HepG2 (cell line): Measurements from ENCODE around the gene ITPR1. TPM values are rescaled to one million over a fixed set of nuclear protein-coding genes. Genes with fewer than 3 reads are reported as not detected.

Experiments
- CENPX ChIP-seq: sonication (generic); formaldehyde crosslinking; IDR thresholded peaks from 2 replicates; pipeline ENCODE4 v1.9.0; 2021; ENCODE audit warnings: mild to moderate bottlenecking, missing genetic modification reagents, moderate library complexity
- CREM ChIP-seq, 2 experiments: sonication (generic) in 1 of 2; formaldehyde crosslinking in 1 of 2; IDR thresholded peaks; 2 replicates each; pipeline versions ENCODE4 v1.4.0 to v1.6.1; 2016 to 2020; ENCODE audit warnings: antibody characterized with exemption in 1 of 2, mild to moderate bottlenecking in 1 of 2, missing genetic modification reagents in 1 of 2
- ELF3 ChIP-seq: IDR thresholded peaks from 2 replicates; pipeline ENCODE4 v1.6.1; 2016; ENCODE audit warnings: missing genetic modification reagents, missing compliant biosample characterization
- GABPB1 ChIP-seq: IDR thresholded peaks from 2 replicates; pipeline ENCODE4 v1.6.1; 2016; ENCODE audit warnings: mild to moderate bottlenecking, missing genetic modification reagents, moderate library complexity, missing compliant biosample characterization
- GATA4 ChIP-seq: sonication (generic); IDR thresholded peaks from 2 replicates; pipeline ENCODE4 v1.6.1; 2016; ENCODE audit warnings: antibody characterized with exemption, low read depth, borderline replicate concordance
- GATAD2A ChIP-seq: IDR thresholded peaks from 2 replicates; pipeline ENCODE4 v1.6.1; 2016
- GMEB2 ChIP-seq: IDR thresholded peaks from 2 replicates; pipeline ENCODE4 v1.6.1; 2016; ENCODE audit warnings: missing biosample characterization, missing genetic modification reagents, low read depth
- HDAC2 ChIP-seq: sonication (generic); formaldehyde crosslinking; IDR thresholded peaks from 2 replicates; pipeline ENCODE4 v1.4.0; 2020; ENCODE audit warnings: missing genetic modification reagents
- KLF11 ChIP-seq: IDR thresholded peaks from 2 replicates; pipeline ENCODE4 v1.6.1; 2016; ENCODE audit warnings: missing compliant biosample characterization
- MIER2 ChIP-seq: IDR thresholded peaks from 2 replicates; pipeline ENCODE4 v1.6.1; 2016; ENCODE audit warnings: missing biosample characterization, missing genetic modification reagents
- NFYC ChIP-seq: IDR thresholded peaks from 2 replicates; pipeline ENCODE4 v1.6.1; 2016; ENCODE audit warnings: missing genetic modification reagents, missing compliant biosample characterization
- POGZ ChIP-seq: sonication (generic); formaldehyde crosslinking; IDR thresholded peaks from 2 replicates; pipeline ENCODE4 v1.4.0; 2020; ENCODE audit warnings: mild to moderate bottlenecking, missing genetic modification reagents
- RBM39 ChIP-seq: fragments of 200-400 bp; formaldehyde crosslinking; IDR thresholded peaks from one replicate; pipeline ENCODE4 v1.6.1; 2018; ENCODE audit warnings: antibody characterized with exemption, mild to moderate bottlenecking, low read depth, low read length; ENCODE audit not compliant: poor library complexity, severe bottlenecking
- RFXAP ChIP-seq: sonication (generic); formaldehyde crosslinking; IDR thresholded peaks from 2 replicates; pipeline ENCODE4 v1.4.0; 2020; ENCODE audit warnings: missing genetic modification reagents, borderline replicate concordance
- SETDB1 ChIP-seq: sonication (generic); formaldehyde crosslinking; IDR thresholded peaks from 2 replicates; pipeline ENCODE4 v1.5.1; 2020; ENCODE audit warnings: missing genetic modification reagents, mild to moderate bottlenecking, borderline replicate concordance
- SNAPC2 ChIP-seq: sonication (generic); formaldehyde crosslinking; IDR thresholded peaks from 2 replicates; pipeline ENCODE4 v1.8.1; 2022; ENCODE audit warnings: mild to moderate bottlenecking, missing genetic modification reagents
- ZMYM3 ChIP-seq: sonication (generic); formaldehyde crosslinking; IDR thresholded peaks from 2 replicates; pipeline ENCODE4 v1.5.1; 2020; ENCODE audit warnings: mild to moderate bottlenecking, missing genetic modification reagents
- ZNF281 ChIP-seq: sonication (generic); formaldehyde crosslinking; IDR thresholded peaks from 2 replicates; pipeline ENCODE4 v1.4.0; 2020; ENCODE audit warnings: missing genetic modification reagents, borderline replicate concordance
- ZNF292 ChIP-seq: sonication (generic); formaldehyde crosslinking; IDR thresholded peaks from 2 replicates; pipeline ENCODE4 v1.8.1; 2022; ENCODE audit warnings: mild to moderate bottlenecking, low read depth, missing genetic modification reagents, borderline replicate concordance
- ZNF546 ChIP-seq: sonication (generic); formaldehyde crosslinking; conservative IDR thresholded peaks from 2 replicates; pipeline ENCODE4 v1.8.1; 2023; ENCODE audit warnings: mild to moderate bottlenecking, missing genetic modification reagents
- ZNF567 ChIP-seq: sonication (generic); formaldehyde crosslinking; IDR thresholded peaks from 2 replicates; pipeline ENCODE4 v1.8.1; 2023; ENCODE audit warnings: mild to moderate bottlenecking, missing genetic modification reagents, borderline replicate concordance
- polyA plus RNA-seq, 8 experiments: library from polyadenylated mRNA; depleted of rRNA in 3 of 8; stranded (reverse) in 7 of 8; unstranded in 1 of 8; fragments of >200 nt; fragmentation: Illumina TruSeq in 4 of 8; extraction: Trizol in 4 of 8; gene quantifications; 2 replicates each; pipeline versions ENCODE4 v1.2.1 to v1.2.3, GENCODE V29; 2011 to 2016; ENCODE audit warnings: low read depth in 4 of 8, missing spikeins in 1 of 8, mixed read lengths in 1 of 8; ENCODE audit not compliant: insufficient read depth in 1 of 8
- total RNA-seq, 5 experiments: library from RNA; depleted of rRNA; stranded (reverse); fragments of >200 nt; fragmentation: Illumina TruSeq; extraction: Trizol; gene quantifications; 2 replicates each; pipeline ENCODE4 v1.2.3, GENCODE V29; 2016; ENCODE audit warnings: low read depth in 1 of 5
- TF ChIP-seq, protein P1 (sequence below): sonication (generic); formaldehyde crosslinking; IDR thresholded peaks from 2 replicates; pipeline ENCODE4 v1.9.0; 2021; ENCODE audit warnings: missing genetic modification reagents, borderline replicate concordance
- TF ChIP-seq, protein P2 (sequence below): IDR thresholded peaks from 2 replicates; pipeline ENCODE4 v1.6.1; 2016; ENCODE audit warnings: low read depth, borderline replicate concordance

The ITPR1 gene
- total and polyA plus RNA-seq, 2 of the 13 experiments (the other 11 are each of a cell fraction or from before 2014, with no cell fraction given): 10.0 to 11.4 TPM

- no peak for TF ChIP-seq ZNF281 (CRISPR knock-in tag)
- no peak for TF ChIP-seq SNAPC2 (CRISPR knock-in tag)
- peak; percentile 50; the same call in 1 of the 2 replicates for TF ChIP-seq GATA4
- TF ChIP-seq KLF11 (CRISPR knock-in tag): no peak
- TF ChIP-seq ZNF546 (CRISPR knock-in tag): no peak
- TF ChIP-seq GMEB2 (CRISPR knock-in tag): no peak
- TF ChIP-seq ZMYM3 (CRISPR knock-in tag): 0 out of 2 replicates have a peak, but pooled peaks have one; percentile 18
- 0 out of 2 replicates have a peak, but pooled peaks have one; percentile 30 for TF ChIP-seq HDAC2 (CRISPR knock-in tag)
- no peak for TF ChIP-seq NFYC
- TF ChIP-seq SETDB1 (CRISPR knock-in tag): no peak
- TF ChIP-seq ELF3 (CRISPR knock-in tag): peak; percentile 46; the same call in 1 of the 2 replicates
- TF ChIP-seq CREM (IDR thresholded peaks at IDR 0.05): peak; percentile 30; the same call in 1 of the 2 replicates
- no peak for TF ChIP-seq CREM (CRISPR knock-in tag; IDR thresholded peaks at IDR 0.05)
- TF ChIP-seq ZNF292 (CRISPR knock-in tag): peak; percentile 65; the same call in 1 of the 2 replicates
- TF ChIP-seq POGZ (CRISPR knock-in tag): 0 out of 2 replicates have a peak, but pooled peaks have one; percentile 36
- TF ChIP-seq ZNF567: no peak
- TF ChIP-seq, protein P1, sequence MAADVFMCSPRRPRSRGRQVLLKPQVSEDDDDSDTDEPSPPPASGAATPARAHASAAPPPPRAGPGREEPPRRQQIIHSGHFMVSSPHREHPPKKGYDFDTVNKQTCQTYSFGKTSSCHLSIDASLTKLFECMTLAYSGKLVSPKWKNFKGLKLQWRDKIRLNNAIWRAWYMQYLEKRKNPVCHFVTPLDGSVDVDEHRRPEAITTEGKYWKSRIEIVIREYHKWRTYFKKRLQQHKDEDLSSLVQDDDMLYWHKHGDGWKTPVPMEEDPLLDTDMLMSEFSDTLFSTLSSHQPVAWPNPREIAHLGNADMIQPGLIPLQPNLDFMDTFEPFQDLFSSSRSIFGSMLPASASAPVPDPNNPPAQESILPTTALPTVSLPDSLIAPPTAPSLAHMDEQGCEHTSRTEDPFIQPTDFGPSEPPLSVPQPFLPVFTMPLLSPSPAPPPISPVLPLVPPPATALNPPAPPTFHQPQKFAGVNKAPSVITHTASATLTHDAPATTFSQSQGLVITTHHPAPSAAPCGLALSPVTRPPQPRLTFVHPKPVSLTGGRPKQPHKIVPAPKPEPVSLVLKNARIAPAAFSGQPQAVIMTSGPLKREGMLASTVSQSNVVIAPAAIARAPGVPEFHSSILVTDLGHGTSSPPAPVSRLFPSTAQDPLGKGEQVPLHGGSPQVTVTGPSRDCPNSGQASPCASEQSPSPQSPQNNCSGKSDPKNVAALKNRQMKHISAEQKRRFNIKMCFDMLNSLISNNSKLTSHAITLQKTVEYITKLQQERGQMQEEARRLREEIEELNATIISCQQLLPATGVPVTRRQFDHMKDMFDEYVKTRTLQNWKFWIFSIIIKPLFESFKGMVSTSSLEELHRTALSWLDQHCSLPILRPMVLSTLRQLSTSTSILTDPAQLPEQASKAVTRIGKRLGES (CRISPR knock-in tag): no peak
- no peak for TF ChIP-seq CENPX
- TF ChIP-seq RBM39: no peak
- TF ChIP-seq GABPB1: peak; percentile 60
- TF ChIP-seq GATAD2A (CRISPR knock-in tag): peak; percentile 36; the same call in 1 of the 2 replicates
- TF ChIP-seq, protein P2, sequence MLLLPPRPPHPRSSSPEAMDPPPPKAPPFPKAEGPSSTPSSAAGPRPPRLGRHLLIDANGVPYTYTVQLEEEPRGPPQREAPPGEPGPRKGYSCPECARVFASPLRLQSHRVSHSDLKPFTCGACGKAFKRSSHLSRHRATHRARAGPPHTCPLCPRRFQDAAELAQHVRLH (CRISPR knock-in tag): no peak
- TF ChIP-seq MIER2: no peak
- no peak for TF ChIP-seq RFXAP (CRISPR knock-in tag)
These were observed 19.9 kb downstream of the ITPR1 start (continued) for GRCh38 chr3:4512895-4513616.
